K562 (cell line): Measurements from ENCODE around the gene SLC30A9.

Experiments
- BRD9 ChIP-seq: fragments of 450-650 bp; IDR thresholded peaks from 2 replicates; pipeline ENCODE4 v1.6.1; 2018; ENCODE audit warnings: low read depth; ENCODE audit not compliant: partially characterized antibody
- CTCF ChIP-seq, 3 experiments: IDR thresholded peaks in 2 of 3; conservative IDR thresholded peaks in 1 of 3; 2 replicates each; pipeline ENCODE4 v1.5.1; 2011 to 2012; ENCODE audit warnings: low read length in 3 of 3, mild to moderate bottlenecking in 3 of 3, control low read depth in 2 of 3, improper control_type of control experiment in 1 of 3, inconsistent platforms in 1 of 3, low read depth in 1 of 3, mixed read lengths in 1 of 3, moderate library complexity in 1 of 3; ENCODE audit not compliant: insufficient read depth in 2 of 3
- NFIX ChIP-seq: fragments of 250-450 bp; sonication (Bioruptor Pico); IDR thresholded peaks from 2 replicates; pipeline ENCODE4 v1.4.0; 2020; ENCODE audit warnings: low read depth, mild to moderate bottlenecking, moderate library complexity
- NRF1 ChIP-seq, 2 experiments: fragments of 450-650 bp; IDR thresholded peaks in 1 of 2; conservative IDR thresholded peaks in 1 of 2; 2 replicates each; pipeline ENCODE4 v1.6.1; 2014; ENCODE audit warnings: mild to moderate bottlenecking in 2 of 2
- PBX2 ChIP-seq, 2 experiments: IDR thresholded peaks in 1 of 2; conservative IDR thresholded peaks in 1 of 2; 2 replicates each; pipeline ENCODE4 v1.6.1; 2016; ENCODE audit warnings: low read depth in 2 of 2, mild to moderate bottlenecking in 1 of 2, missing compliant biosample characterization in 1 of 2, missing genetic modification characterization in 1 of 2, moderate library complexity in 1 of 2
- SP2 ChIP-seq: IDR thresholded peaks from 2 replicates; pipeline ENCODE4 v1.6.1; 2011; ENCODE audit warnings: mild to moderate bottlenecking, low read depth, low read length, moderate library complexity; ENCODE audit not compliant: poor library complexity, severe bottlenecking; ENCODE audit errors: extremely low read depth
- ZNF384 ChIP-seq: IDR thresholded peaks from 2 replicates; pipeline ENCODE4 v1.6.1; 2012; ENCODE audit warnings: low read depth, low read length, improper control_type of control experiment

- TF ChIP-seq NRF1 (conservative IDR thresholded peaks at IDR 0.05 in 1 of 2, IDR thresholded peaks at IDR 0.05 in 1 of 2), result no peak
- TF ChIP-seq SP2, result no peak
- TF ChIP-seq NFIX (CRISPR knock-in tag), result no peak
- no peak for TF ChIP-seq ZNF384
- TF ChIP-seq CTCF (IDR thresholded peaks at IDR 0.05 in 2 of 3, conservative IDR thresholded peaks at IDR 0.05 in 1 of 3; ENCODE audit: insufficient read depth in 2 of 3, low read depth in 1 of 3, low read length in 3 of 3), result no peak
- TF ChIP-seq BRD9, result no peak
- no peak for TF ChIP-seq PBX2 (CRISPR knock-in tag; IDR thresholded peaks at IDR 0.05; ENCODE audit: low read depth)
- TF ChIP-seq PBX2 (tag; conservative IDR thresholded peaks at IDR 0.05; ENCODE audit: low read depth), result no peak
Observed at GRCh38 chr4:42101446-42101975, 111.2 kb downstream of the SLC30A9 start.
